A549 (cell line): Measurements from ENCODE around the gene SLC25A17. TPM values are rescaled to one million over a fixed set of nuclear protein-coding genes. Genes with fewer than 3 reads are reported as not detected.
A peak's percentile ranks its signal among the peaks of the same experiment; 100 is the strongest.

ENCODE experiments used
- ATAC-seq, 2 experiments: fragments of 200-7000 bp in 1 of 2; fragments of >200 bp in 1 of 2; cut with Nextera tagmentation in 1 of 2; cut with Tn5 transposase in 1 of 2; 3 replicates each; pipeline versions ENCODE4 v1.8.0 to v1.9.1; 2018 to 2020; ENCODE audit warnings: mild to moderate bottlenecking in 1 of 2, moderate library complexity in 1 of 2
- CTCF ChIA-PET: fragments of 300-600 bp; sonication (Branson Sonifier 250); formaldehyde crosslinking; extraction: SDS; loops from one replicate; lab custom pipeline; 2021; ENCODE audit warnings: antibody characterized with exemption, inconsistent platforms; lab: Yijun Ruan, JAX
- POLR2A ChIA-PET: fragments of 350-600 bp; formaldehyde crosslinking; extraction: SDS; loops from one replicate; lab custom pipeline; 2021; ENCODE audit warnings: antibody characterized with exemption, inconsistent platforms; lab: Yijun Ruan, JAX
- DNase-seq, 2 experiments: peaks; one replicate each; pipeline versions ENCODE4 v3.0.0 to v3.0.0-alpha.2; 2011 to 2016; ENCODE audit warnings: low read depth in 1 of 2, low spot score in 1 of 2
- FAIRE-seq: peaks from 2 replicates; lab custom pipeline; 2011; peaks lifted over from hg19 to GRCh38; lab: Jason Lieb, UNC
- H3K27ac ChIP-seq, 2 experiments: fragments of >200 bp; sonication (Bioruptor Twin); formaldehyde crosslinking; 3 replicates each; pipeline ENCODE4 v1.5.1; 2016 to 2017
- H3K4me1 ChIP-seq: fragments of >200 bp; sonication (Bioruptor Twin); formaldehyde crosslinking; 3 replicates; pipeline ENCODE4 v1.6.1; 2016
- H3K4me2 ChIP-seq: fragments of >200 bp; sonication (Bioruptor Twin); formaldehyde crosslinking; 3 replicates; pipeline ENCODE4 v1.6.1; 2016
- H3K4me3 ChIP-seq: fragments of >200 bp; sonication (Bioruptor Twin); formaldehyde crosslinking; 3 replicates; pipeline ENCODE4 v1.5.1; 2016
- H3K9me3 ChIP-seq: fragments of >200 bp; sonication (Bioruptor Twin); formaldehyde crosslinking; 3 replicates; pipeline ENCODE4 v1.6.1; 2016
- EHMT2 ChIP-seq: fragments of 200-600 bp; sonication (generic); IDR thresholded peaks from 2 replicates; pipeline ENCODE4 v1.6.1; 2016; ENCODE audit warnings: antibody characterized with exemption, low read depth, mild to moderate bottlenecking, moderate library complexity
- HDAC2 ChIP-seq: fragments of 200-600 bp; sonication (generic); IDR thresholded peaks from 2 replicates; pipeline ENCODE4 v1.6.1; 2016
- HOXB13 ChIP-seq: fragments of 250-450 bp; sonication (Bioruptor Pico); IDR thresholded peaks from 2 replicates; pipeline ENCODE4 v1.5.0; 2020; ENCODE audit warnings: low read depth, mild to moderate bottlenecking, moderate library complexity
- JUN ChIP-seq, 2 experiments: fragments of >200 bp; sonication (Bioruptor Twin); formaldehyde crosslinking; IDR thresholded peaks; 2 replicates in 1 of 2; 3 replicates in 1 of 2; pipeline ENCODE4 v1.6.1; 2016 to 2017
- MAFK ChIP-seq: fragments of 450-650 bp; IDR thresholded peaks from 2 replicates; pipeline ENCODE4 v1.6.1; 2014; ENCODE audit not compliant: partially characterized antibody
- POLR2A ChIP-seq: IDR thresholded peaks from 2 replicates; pipeline ENCODE4 v1.6.1; 2012; ENCODE audit warnings: mild to moderate bottlenecking, low read length
- RAD21 ChIP-seq, 2 experiments: fragments of >200 bp in 1 of 2; sonication (Bioruptor Twin) in 1 of 2; formaldehyde crosslinking in 1 of 2; IDR thresholded peaks in 1 of 2; conservative IDR thresholded peaks in 1 of 2; 2 replicates in 1 of 2; 3 replicates in 1 of 2; pipeline ENCODE4 v1.6.1; 2012 to 2018; ENCODE audit warnings: inconsistent platforms in 1 of 2
- REST ChIP-seq: fragments of 200-600 bp; sonication (generic); IDR thresholded peaks from 2 replicates; pipeline ENCODE4 v1.6.1; 2016; ENCODE audit warnings: antibody characterized with exemption, mild to moderate bottlenecking, moderate library complexity
- RNF2 ChIP-seq: fragments of 200-600 bp; sonication (generic); IDR thresholded peaks from 2 replicates; pipeline ENCODE4 v1.6.1; 2016; ENCODE audit warnings: low read depth, mild to moderate bottlenecking, antibody characterized with exemption, moderate library complexity, borderline replicate concordance
- TFCP2L1 ChIP-seq: fragments of 250-450 bp; sonication (Bioruptor Pico); IDR thresholded peaks from 2 replicates; pipeline ENCODE4 v1.5.0; 2021; ENCODE audit warnings: mild to moderate bottlenecking
- TP53 ChIP-seq: fragments of 250-450 bp; sonication (Bioruptor Pico); IDR thresholded peaks from 2 replicates; pipeline ENCODE4 v1.5.0; 2021; ENCODE audit warnings: mild to moderate bottlenecking, moderate library complexity
- USF2 ChIP-seq: fragments of 450-650 bp; IDR thresholded peaks from 2 replicates; pipeline ENCODE4 v1.6.1; 2014; ENCODE audit warnings: antibody characterized with exemption
- WGBS: methylation state at CpG from one replicate; pipeline ENCODE4 v1.1.6; 2017; ENCODE audit errors: missing lambda C conversion rate; 5-methylcytosine and 5-hydroxymethylcytosine counted together
- polyA plus RNA-seq, 4 experiments: library from polyadenylated mRNA; depleted of rRNA in 3 of 4; stranded (reverse); fragments of >200 nt; fragmentation: RNase III in 1 of 4; extraction: RNeasy Plus Mini Kit Qiagen cat#74134 plus additional on column Dnase treatment in 1 of 4; gene quantifications; 2 replicates in 3 of 4; 3 replicates in 1 of 4; pipeline ENCODE4 v1.2.3, GENCODE V29; 2011 to 2017

Gene SLC25A17
- polyA plus RNA-seq, 2 of the 4 experiments (the other 2 are of a cell fraction), result 19.9 to 33.7 TPM

- no peaks in the 10 kb centered on the region for H3K9me3 ChIP-seq
Observed at GRCh38 chr22:40723396-40723933, 95.7 kb downstream of the SLC25A17 start.

GRCh38 chr22:40721266-40721665, 97.9 kb downstream of the SLC25A17 start:
- CTCF ChIA-PET, result interaction anchor here (1.6 to 3.8 kb wide), 4 partner anchors 9 to 39 kb away, joined by 4 to 12 read pairs (median 7); no protein-coding TSS in a partner anchor
- peaks cover 9% of the 10 kb centered on the region; the same call in 2 of the 3 replicates for H3K4me1 ChIP-seq
- peak overlapping the region in 1 of 2 experiments; percentile 52; a peak in 3 of 6 replicates for H3K27ac ChIP-seq
- POLR2A ChIA-PET, result no interaction called here
- TF ChIP-seq REST, result no peak
- TF ChIP-seq MAFK, result peak; percentile 43
- H3K4me2 ChIP-seq, result peak overlapping the region; percentile 41
- WGBS, result 5% methylated on average over 6 of the region's 6 CpGs
- ATAC-seq (peak; percentile 62 to 89; a peak in 5 of 6 replicates), FAIRE-seq (no peak), DNase-seq (peak in 1 of 2 experiments; percentile 69)
- H3K4me3 ChIP-seq, result no peak overlapping the region
- no peaks in the 10 kb centered on the region for H3K9me3 ChIP-seq

More at GRCh38 chr22:40723396-40723933, 95.7 kb downstream of the SLC25A17 start:
- Histone ChIP-seq H3K27ac (no peak overlapping the region), H3K4me1 (peaks cover 9% of the 10 kb centered on the region; the same call in 2 of the 3 replicates), H3K4me2 (no peak overlapping the region), H3K4me3 (no peak overlapping the region)
- 78% methylated on average over 13 of the region's 13 CpGs for WGBS
- TF ChIP-seq HDAC2 (no peak), EHMT2 (no peak), POLR2A (no peak), JUN (IDR thresholded peaks at IDR 0.05) (no peak), REST (no peak), USF2 (no peak), TP53 (CRISPR knock-in tag) (no peak), TFCP2L1 (no peak), HOXB13 (CRISPR knock-in tag) (no peak), RNF2 (no peak), RAD21 (conservative IDR thresholded peaks at IDR 0.05 in 1 of 2, IDR thresholded peaks at IDR 0.05 in 1 of 2) (no peak)
- no peak for DNase-seq
- FAIRE-seq, result no peak
- POLR2A ChIA-PET, result no interaction called here
- no peak for ATAC-seq
- CTCF ChIA-PET, result interaction anchor here (0.6 kb wide), 1 partner anchor 219 kb away, joined by 3 read pairs; no protein-coding TSS in a partner anchor
